Endothelial cell of umbilical vein (primary cell): ENCODE data around the gene MAML1. TPM values are rescaled to one million over a fixed set of nuclear protein-coding genes. Genes with fewer than 3 reads are reported as not detected.

ENCODE experiments used
- BruUV-seq: library from RNA; stranded (reverse); fragments of 400-500 nt; replicated peaks from 2 replicates; lab custom pipeline; 2021; lab: Mats Ljungman, UMichigan
- CTCF ChIA-PET: fragments of 300-600, 350-600 bp; sonication (Branson Sonifier 250); formaldehyde crosslinking; loops from one replicate; lab custom pipeline; 2021; ENCODE audit warnings: antibody characterized with exemption, inconsistent platforms; lab: Charles Lee
- POLR2A ChIA-PET: fragments of 300-600, 350-600 bp; sonication (Branson Sonifier 250); formaldehyde crosslinking; loops from one replicate; lab custom pipeline; 2021; ENCODE audit warnings: antibody characterized with exemption, inconsistent platforms; lab: Charles Lee
- DNase-seq: peaks from one replicate; pipeline ENCODE4 v3.0.0-alpha.2; 2011; ENCODE audit warnings: low read depth, low spot score
- FAIRE-seq: peaks from 2 replicates; lab custom pipeline; 2011; peaks lifted over from hg19 to GRCh38; lab: Jason Lieb, UNC
- H2AFZ ChIP-seq: 2 replicates; pipeline ENCODE4 v1.6.0; 2012; ENCODE audit warnings: low read depth, low read length, control low read depth, inconsistent platforms
- H3K27ac ChIP-seq: 2 replicates; pipeline ENCODE4 v1.5.1; 2011; ENCODE audit warnings: low read depth, mild to moderate bottlenecking, control low read depth, low read length, moderate library complexity; ENCODE audit not compliant: insufficient read depth
- H3K27me3 ChIP-seq, 2 experiments: 2 replicates each; pipeline versions ENCODE4 v1.6.0 to v1.6.1; 2011; ENCODE audit warnings: low read length in 2 of 2, mixed read lengths in 1 of 2; ENCODE audit not compliant: control insufficient read depth in 2 of 2, insufficient read depth in 2 of 2
- H3K36me3 ChIP-seq, 2 experiments: 2 replicates in 1 of 2; 3 replicates in 1 of 2; pipeline ENCODE4 v1.5.1; 2011; ENCODE audit warnings: low read length in 2 of 2, mild to moderate bottlenecking in 1 of 2, moderate library complexity in 1 of 2; ENCODE audit not compliant: control insufficient read depth in 2 of 2, insufficient read depth in 2 of 2; ENCODE audit errors: extremely low read depth in 1 of 2
- H3K4me1 ChIP-seq: 3 replicates; pipeline ENCODE4 v1.5.1; 2011; ENCODE audit warnings: mild to moderate bottlenecking, low read length; ENCODE audit not compliant: control insufficient read depth, insufficient read depth; ENCODE audit errors: extremely low read depth
- H3K4me2 ChIP-seq: 2 replicates; pipeline ENCODE4 v1.6.1; 2011; ENCODE audit warnings: low read length, control low read depth, mixed read lengths; ENCODE audit not compliant: insufficient read depth
- H3K4me3 ChIP-seq, 3 experiments: fragments of 200-600 bp in 1 of 3; sonication (generic), shearing (Covaris generic) in 1 of 3; replicated peaks in 1 of 3; 2 replicates each; pipeline ENCODE4 v1.5.1; 2011 to 2016; ENCODE audit warnings: control low read depth in 3 of 3, low read length in 3 of 3, mild to moderate bottlenecking in 2 of 3, inconsistent platforms in 1 of 3, low read depth in 1 of 3, moderate library complexity in 1 of 3; ENCODE audit not compliant: insufficient read depth in 1 of 3
- H3K79me2 ChIP-seq: 2 replicates; pipeline ENCODE4 v1.6.0; 2012; ENCODE audit warnings: low read length, inconsistent platforms; ENCODE audit not compliant: control insufficient read depth, insufficient read depth
- H3K9ac ChIP-seq: replicated peaks from 2 replicates; pipeline ENCODE3; 2011; ENCODE audit warnings: low read length, control low read depth; ENCODE audit not compliant: insufficient read depth; ENCODE audit errors: extremely low read depth
- H3K9me1 ChIP-seq: replicated peaks from 3 replicates; pipeline ENCODE4 v1.6.0; 2011; ENCODE audit warnings: mild to moderate bottlenecking, low read length; ENCODE audit not compliant: control insufficient read depth, insufficient read depth; ENCODE audit errors: extremely low read depth
- H3K9me3 ChIP-seq: replicated peaks from 2 replicates; pipeline ENCODE4 v1.5.1; 2012; ENCODE audit warnings: low read length, inconsistent platforms; ENCODE audit not compliant: control insufficient read depth, insufficient read depth
- H4K20me1 ChIP-seq: replicated peaks from 2 replicates; pipeline ENCODE3; 2011; ENCODE audit warnings: mild to moderate bottlenecking, low read length; ENCODE audit not compliant: control insufficient read depth, insufficient read depth; ENCODE audit errors: extremely low read depth
- EZH2 ChIP-seq: IDR thresholded peaks from 2 replicates; pipeline ENCODE4 v1.6.1; 2012; ENCODE audit warnings: borderline replicate concordance, low read depth, mild to moderate bottlenecking, moderate library complexity, low read length, inconsistent platforms; ENCODE audit not compliant: severe bottlenecking
- FOS ChIP-seq: IDR thresholded peaks from 2 replicates; pipeline ENCODE4 v1.6.1; 2011; ENCODE audit warnings: mild to moderate bottlenecking, low read length, moderate library complexity, borderline replicate concordance; ENCODE audit not compliant: insufficient read depth
- GATA2 ChIP-seq: IDR thresholded peaks from 2 replicates; pipeline ENCODE4 v1.7.0; 2011; ENCODE audit warnings: low read depth, mild to moderate bottlenecking, moderate library complexity, mixed read lengths, low read length; ENCODE audit not compliant: insufficient read length, insufficient read depth
- JUN ChIP-seq: IDR thresholded peaks from 2 replicates; pipeline ENCODE4 v1.6.1; 2011; ENCODE audit warnings: borderline replicate concordance, low read depth; ENCODE audit not compliant: insufficient read length, insufficient read depth
- MYC ChIP-seq: IDR thresholded peaks from one replicate; pipeline ENCODE4 v1.6.1; 2011; ENCODE audit warnings: mild to moderate bottlenecking, low read depth, low read length
- POLR2A ChIP-seq: IDR thresholded peaks from 2 replicates; pipeline ENCODE4 v1.6.1; 2012; ENCODE audit warnings: low read depth, mild to moderate bottlenecking, control low read depth, low read length
- POLR2AphosphoS5 ChIP-seq: IDR thresholded peaks from 2 replicates; pipeline ENCODE4 v1.6.1; 2012; ENCODE audit warnings: low read depth, mild to moderate bottlenecking, control low read depth, low read length, moderate library complexity; ENCODE audit not compliant: insufficient read depth
- dilution Hi-C: fragments of 300-500 bp; cut with MboI; formaldehyde crosslinking; loops from one replicate; pipeline ENCODE4 v1.15.0; 2019; ENCODE audit warnings: low sequenced_read_pairs; ENCODE audit not compliant: extremely low pct_ligation_motif_present
- intact Hi-C: fragments of 100-400 bp; cut with micrococcal nuclease; formaldehyde crosslinking; loops from one replicate; pipeline ENCODE4 v1.10.0; 2022
- polyA plus RNA-seq, 4 experiments: library from polyadenylated mRNA; depleted of rRNA in 3 of 4; stranded (reverse) in 3 of 4; unstranded in 1 of 4; fragments of >200 nt; gene quantifications; 2 replicates each; pipeline versions ENCODE4 v1.2.1 to v1.2.3, GENCODE V29; 2011 to 2012; ENCODE audit warnings: missing spikeins in 1 of 4
- total RNA-seq: library from RNA; stranded (reverse); gene quantifications from 2 replicates; pipeline ENCODE4 v1.2.3, GENCODE V29; 2021
- TF ChIP-seq, protein P1 (sequence below): IDR thresholded peaks from 2 replicates; pipeline ENCODE4 v1.6.1; 2011; ENCODE audit not compliant: insufficient read depth, insufficient read length
- TF ChIP-seq, protein P2 (sequence below), 2 donors: IDR thresholded peaks; 1 replicate in 1 of 2; 2 replicates in 1 of 2; pipeline ENCODE4 v1.5.1; 2011; ENCODE audit warnings: low read length in 2 of 2, mild to moderate bottlenecking in 2 of 2, moderate library complexity in 2 of 2, control low read depth in 1 of 2, inconsistent platforms in 1 of 2, low read depth in 1 of 2; ENCODE audit not compliant: insufficient read depth in 1 of 2; ENCODE audit errors: extremely low read depth in 1 of 2

Gene MAML1
- total and polyA plus RNA-seq, 2 donors (not counting 3 experiments of a cell fraction or from before 2014, with no cell fraction given): 12.4 to 29.0 TPM

DNA sequence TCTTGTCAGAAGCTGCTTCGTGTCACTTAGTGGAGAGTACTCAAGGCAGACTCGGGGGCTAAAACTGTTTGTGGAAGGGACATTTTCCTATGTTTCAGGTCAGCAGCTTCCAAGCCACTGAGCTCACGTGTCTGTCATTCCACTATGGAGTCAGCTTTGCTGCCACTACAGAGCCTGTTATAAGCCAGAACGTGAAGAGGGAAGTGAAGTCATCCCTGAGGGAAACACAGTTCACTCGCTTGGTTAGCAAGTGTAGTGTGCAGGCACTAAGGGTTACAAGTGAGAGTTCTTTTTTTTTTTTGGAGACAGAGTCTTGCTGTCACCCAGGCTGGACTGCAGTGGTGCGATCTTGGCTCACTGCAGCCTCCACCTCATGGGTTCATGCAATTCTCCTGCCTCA is 36.6 kb downstream of the MAML1 start:
- peaks cover 27% of the 10 kb centered on the region for H3K4me1 ChIP-seq
- no peaks in the 10 kb centered on the region for H3K27me3 ChIP-seq
- peaks cover 6 to 23% of the 10 kb centered on the region in 2 experiments for H3K36me3 ChIP-seq
- H3K4me3 ChIP-seq: no peak overlapping the region
- TF ChIP-seq, protein P1, sequence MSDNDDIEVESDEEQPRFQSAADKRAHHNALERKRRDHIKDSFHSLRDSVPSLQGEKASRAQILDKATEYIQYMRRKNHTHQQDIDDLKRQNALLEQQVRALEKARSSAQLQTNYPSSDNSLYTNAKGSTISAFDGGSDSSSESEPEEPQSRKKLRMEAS: no peak
- TF ChIP-seq POLR2AphosphoS5 (no peak), POLR2A (no peak), EZH2 (no peak), MYC (no peak), FOS (no peak), JUN (no peak), GATA2 (no peak)
- TF ChIP-seq, protein P2, sequence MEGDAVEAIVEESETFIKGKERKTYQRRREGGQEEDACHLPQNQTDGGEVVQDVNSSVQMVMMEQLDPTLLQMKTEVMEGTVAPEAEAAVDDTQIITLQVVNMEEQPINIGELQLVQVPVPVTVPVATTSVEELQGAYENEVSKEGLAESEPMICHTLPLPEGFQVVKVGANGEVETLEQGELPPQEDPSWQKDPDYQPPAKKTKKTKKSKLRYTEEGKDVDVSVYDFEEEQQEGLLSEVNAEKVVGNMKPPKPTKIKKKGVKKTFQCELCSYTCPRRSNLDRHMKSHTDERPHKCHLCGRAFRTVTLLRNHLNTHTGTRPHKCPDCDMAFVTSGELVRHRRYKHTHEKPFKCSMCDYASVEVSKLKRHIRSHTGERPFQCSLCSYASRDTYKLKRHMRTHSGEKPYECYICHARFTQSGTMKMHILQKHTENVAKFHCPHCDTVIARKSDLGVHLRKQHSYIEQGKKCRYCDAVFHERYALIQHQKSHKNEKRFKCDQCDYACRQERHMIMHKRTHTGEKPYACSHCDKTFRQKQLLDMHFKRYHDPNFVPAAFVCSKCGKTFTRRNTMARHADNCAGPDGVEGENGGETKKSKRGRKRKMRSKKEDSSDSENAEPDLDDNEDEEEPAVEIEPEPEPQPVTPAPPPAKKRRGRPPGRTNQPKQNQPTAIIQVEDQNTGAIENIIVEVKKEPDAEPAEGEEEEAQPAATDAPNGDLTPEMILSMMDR (IDR thresholded peaks at IDR 0.05; ENCODE audit: extremely low read depth in 1 of 2, insufficient read depth in 1 of 2, low read depth in 1 of 2, low read length in 2 of 2): no peak
- no peaks in the 10 kb centered on the region for H3K9me1 ChIP-seq
- no peak overlapping the region for H3K4me2 ChIP-seq
- FAIRE-seq (no peak), DNase-seq (no peak)
- H3K79me2 ChIP-seq: peaks cover 30% of the 10 kb centered on the region
- H4K20me1 ChIP-seq: no peaks in the 10 kb centered on the region
- no peak overlapping the region for H3K9ac ChIP-seq
- POLR2A ChIA-PET: no interaction called here
- dilution Hi-C loops: no loop called here
- no TSS peak for BruUV-seq
- CTCF ChIA-PET: interaction anchor here (0.7 to 0.9 kb wide), 2 partner anchors 9 to 19 kb away, joined by 3 read pairs; no protein-coding TSS in a partner anchor
- intact Hi-C loops: no loop called here
- no peak overlapping the region for H3K27ac ChIP-seq
- no peak overlapping the region for H2AFZ ChIP-seq
- H3K9me3 ChIP-seq: no peaks in the 10 kb centered on the region
